CD4-positive, alpha-beta T cell (primary cell): ENCODE results near the gene CAMK2A. TPM values are rescaled to one million over a fixed set of nuclear protein-coding genes. Genes with fewer than 3 reads are reported as not detected.

ENCODE experiments used
- ATAC-seq: fragments of 200-7000 bp; cut with Tn5 transposase; one replicate; pipeline ENCODE4 v1.10.0; 2022; ENCODE audit warnings: mild to moderate bottlenecking; ENCODE audit not compliant: poor library complexity
- CTCF ChIA-PET: fragments of 350-600 bp; sonication (Branson Sonifier 250); formaldehyde crosslinking; loops from one replicate; lab custom pipeline; 2021; ENCODE audit warnings: antibody characterized with exemption, inconsistent platforms; lab: Charles Lee
- POLR2A ChIA-PET: fragments of 350-600 bp; sonication (Branson Sonifier 250); formaldehyde crosslinking; loops from one replicate; lab custom pipeline; 2021; ENCODE audit warnings: antibody characterized with exemption, inconsistent platforms; lab: Charles Lee
- DNase-seq, 14 experiments: peaks; one replicate each; pipeline ENCODE4 v3.0.0-alpha.2; 2013 to 2020; ENCODE audit warnings: mixed read lengths in 2 of 14
- H3K27ac ChIP-seq, 2 donors: one replicate each; pipeline versions ENCODE4 v1.5.1 to v1.7.0; 2013; ENCODE audit warnings: low read length in 2 of 2, low read depth in 1 of 2, mild to moderate bottlenecking in 1 of 2
- H3K27me3 ChIP-seq, 2 experiments: 1 replicate in 1 of 2; 2 replicates in 1 of 2; pipeline versions ENCODE4 v1.6.1 to v1.7.0; 2013; ENCODE audit warnings: low read length in 2 of 2, control low read depth in 1 of 2, mild to moderate bottlenecking in 1 of 2, moderate library complexity in 1 of 2; ENCODE audit not compliant: insufficient read depth in 2 of 2, control insufficient read depth in 1 of 2
- H3K36me3 ChIP-seq: one replicate; pipeline ENCODE4 v1.6.1; 2013; ENCODE audit warnings: low read length, control low read depth; ENCODE audit not compliant: insufficient read depth
- H3K4me1 ChIP-seq: one replicate; pipeline ENCODE4 v1.6.1; 2013; ENCODE audit warnings: low read length, control low read depth; ENCODE audit not compliant: insufficient read depth
- H3K4me3 ChIP-seq: one replicate; pipeline ENCODE4 v1.5.1; 2013; ENCODE audit warnings: mild to moderate bottlenecking, low read length, moderate library complexity
- H3K9me3 ChIP-seq, 2 experiments: 1 replicate in 1 of 2; 2 replicates in 1 of 2; pipeline versions ENCODE4 v1.6.1 to v1.7.0; 2013; ENCODE audit warnings: low read length in 2 of 2, mild to moderate bottlenecking in 2 of 2, control low read depth in 1 of 2, moderate library complexity in 1 of 2; ENCODE audit not compliant: control insufficient read depth in 1 of 2, insufficient read depth in 1 of 2
- H3K27ac Mint-ChIP-seq: one replicate; pipeline ENCODE4 v1.8.0; 2020; ENCODE audit warnings: mixed read lengths
- H3K27me3 Mint-ChIP-seq: one replicate; pipeline ENCODE4 v1.8.0; 2021; ENCODE audit warnings: mixed read lengths
- H3K36me3 Mint-ChIP-seq: one replicate; pipeline ENCODE4 v1.8.0; 2021; ENCODE audit warnings: low read depth, mixed read lengths
- H3K4me1 Mint-ChIP-seq: one replicate; pipeline ENCODE4 v1.8.0; 2021; ENCODE audit warnings: low read depth, mixed read lengths
- H3K4me3 Mint-ChIP-seq: one replicate; pipeline ENCODE4 v1.8.0; 2020; ENCODE audit warnings: mild to moderate bottlenecking, mixed read lengths
- H3K9me3 Mint-ChIP-seq: one replicate; pipeline ENCODE4 v1.8.0; 2020; ENCODE audit warnings: mixed read lengths
- intact Hi-C, 2 experiments: fragments of 100-400 bp; cut with DNase I in 1 of 2; cut with micrococcal nuclease in 1 of 2; formaldehyde crosslinking; loops; one replicate each; pipeline versions ENCODE4 v1.15.1 to v1.9.0; 2023 to 2025; cut with DNase I, micrococcal nuclease
- total RNA-seq, 174 experiments: library from RNA in 2 of 174; stranded (reverse) in 2 of 174; gene quantifications; one replicate each; pipeline ENCODE4 v1.2.3 and lab custom pipeline; 2021 to 2026
- TF ChIP-seq, protein P1 (sequence below): fragments of 200-600 bp; IDR thresholded peaks from one replicate; pipeline ENCODE4 v1.8.0; 2022; ENCODE audit warnings: antibody characterized with exemption, mild to moderate bottlenecking

The CAMK2A gene
- total RNA-seq, 2 experiments from 2014 or later: 0.05 to 0.22 TPM

DNA sequence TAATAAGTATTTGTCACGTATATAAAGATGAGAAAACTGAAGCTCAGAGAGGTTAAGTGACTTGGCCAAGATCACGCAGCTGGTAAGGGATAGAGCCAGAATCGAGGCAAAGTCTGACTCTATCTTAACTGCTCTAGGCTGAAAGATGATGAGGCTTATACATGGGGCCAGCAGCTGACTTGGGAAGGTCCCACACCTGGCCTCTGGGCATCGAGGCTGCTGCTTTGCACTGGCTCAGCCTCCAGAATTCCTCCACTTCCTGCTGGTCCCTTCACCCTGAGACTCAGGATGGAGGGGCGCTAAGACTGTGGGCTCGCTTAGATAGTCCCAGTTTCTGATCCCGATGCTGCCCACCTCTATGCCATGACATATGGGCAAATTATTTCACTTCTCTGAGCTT lies 35.2 kb downstream of the CAMK2A start:
- TF ChIP-seq, protein P1, sequence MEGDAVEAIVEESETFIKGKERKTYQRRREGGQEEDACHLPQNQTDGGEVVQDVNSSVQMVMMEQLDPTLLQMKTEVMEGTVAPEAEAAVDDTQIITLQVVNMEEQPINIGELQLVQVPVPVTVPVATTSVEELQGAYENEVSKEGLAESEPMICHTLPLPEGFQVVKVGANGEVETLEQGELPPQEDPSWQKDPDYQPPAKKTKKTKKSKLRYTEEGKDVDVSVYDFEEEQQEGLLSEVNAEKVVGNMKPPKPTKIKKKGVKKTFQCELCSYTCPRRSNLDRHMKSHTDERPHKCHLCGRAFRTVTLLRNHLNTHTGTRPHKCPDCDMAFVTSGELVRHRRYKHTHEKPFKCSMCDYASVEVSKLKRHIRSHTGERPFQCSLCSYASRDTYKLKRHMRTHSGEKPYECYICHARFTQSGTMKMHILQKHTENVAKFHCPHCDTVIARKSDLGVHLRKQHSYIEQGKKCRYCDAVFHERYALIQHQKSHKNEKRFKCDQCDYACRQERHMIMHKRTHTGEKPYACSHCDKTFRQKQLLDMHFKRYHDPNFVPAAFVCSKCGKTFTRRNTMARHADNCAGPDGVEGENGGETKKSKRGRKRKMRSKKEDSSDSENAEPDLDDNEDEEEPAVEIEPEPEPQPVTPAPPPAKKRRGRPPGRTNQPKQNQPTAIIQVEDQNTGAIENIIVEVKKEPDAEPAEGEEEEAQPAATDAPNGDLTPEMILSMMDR: no peak
- no peaks in the 10 kb centered on the region for H3K4me1 ChIP-seq
- Mint-ChIP-seq H3K27me3 (no peaks in the 10 kb centered on the region), H3K27ac (no peak overlapping the region), H3K9me3 (no peaks in the 10 kb centered on the region), H3K4me3 (no peak overlapping the region), H3K36me3 (no peaks in the 10 kb centered on the region), H3K4me1 (no peaks in the 10 kb centered on the region)
- ChIA-PET CTCF (no interaction called here), POLR2A (no interaction called here)
- no peak overlapping the region for H3K27ac ChIP-seq
- H3K36me3 ChIP-seq: no peaks in the 10 kb centered on the region
- no peaks in the 10 kb centered on the region for H3K9me3 ChIP-seq
- H3K4me3 ChIP-seq: no peak overlapping the region
- no peak for DNase-seq
- intact Hi-C loops: no loop called here
- H3K27me3 ChIP-seq: no peaks in the 10 kb centered on the region
- no peak for ATAC-seq

DNA sequence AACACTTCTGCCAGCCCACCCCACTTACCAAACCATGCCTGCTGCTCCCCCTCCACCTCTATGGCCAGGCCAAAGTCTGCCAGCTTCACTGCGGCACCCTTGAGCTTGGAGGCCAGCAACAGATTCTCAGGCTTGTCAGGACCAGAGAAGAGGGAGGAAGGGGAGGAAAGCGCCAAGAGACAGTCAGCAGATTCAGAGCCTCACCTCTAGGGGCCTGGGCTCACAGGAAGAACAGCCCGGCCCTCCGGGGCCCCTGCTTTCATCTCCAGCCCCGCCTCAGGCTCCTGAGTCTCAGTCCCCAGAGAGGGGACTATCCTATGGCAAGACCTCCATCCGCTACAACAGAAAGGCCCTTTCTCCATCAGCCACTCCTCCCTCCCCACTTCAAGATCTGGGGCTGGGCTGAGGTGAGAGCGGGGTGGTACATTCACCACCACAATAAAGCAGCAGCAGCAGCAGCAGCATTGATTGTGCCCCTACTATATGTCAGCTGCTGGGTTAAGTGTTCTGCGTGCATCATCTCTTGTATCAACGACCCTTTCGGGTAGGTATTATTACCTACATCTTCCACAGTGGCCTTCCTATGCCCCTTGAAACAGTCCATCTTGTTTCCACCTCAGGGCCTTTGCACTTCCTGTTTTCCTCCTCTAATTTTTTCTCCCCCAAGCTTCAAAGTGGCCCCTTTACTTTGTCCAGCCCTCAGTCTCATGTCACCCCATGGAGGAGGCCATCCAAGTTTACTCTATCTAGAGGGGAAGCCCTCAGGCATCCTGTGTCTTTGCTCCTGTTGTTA lies 36.0 kb downstream of the CAMK2A start:
- ChIA-PET POLR2A (no interaction called here), CTCF (no interaction called here)
- TF ChIP-seq, protein P1: no peak
- DNase-seq (no peak), ATAC-seq (no peak)
- no peaks in the 10 kb centered on the region for H3K4me1 ChIP-seq
- no peak overlapping the region for H3K4me3 ChIP-seq
- intact Hi-C loops: no loop called here
- Mint-ChIP-seq H3K27ac (no peak overlapping the region), H3K36me3 (no peaks in the 10 kb centered on the region), H3K4me3 (no peak overlapping the region), H3K9me3 (no peaks in the 10 kb centered on the region), H3K4me1 (no peaks in the 10 kb centered on the region), H3K27me3 (no peaks in the 10 kb centered on the region)
- no peaks in the 10 kb centered on the region for H3K27me3 ChIP-seq
- no peaks in the 10 kb centered on the region for H3K9me3 ChIP-seq
- no peaks in the 10 kb centered on the region for H3K36me3 ChIP-seq
- no peak overlapping the region for H3K27ac ChIP-seq

- no peaks in the 10 kb centered on the region for H3K9me3 Mint-ChIP-seq
- no peak for DNase-seq
- H3K36me3 Mint-ChIP-seq: no peaks in the 10 kb centered on the region
- no peak overlapping the region for H3K4me3 Mint-ChIP-seq
- H3K27ac ChIP-seq: no peak overlapping the region
- no peaks in the 10 kb centered on the region for H3K27me3 ChIP-seq
- no peaks in the 10 kb centered on the region for H3K4me1 Mint-ChIP-seq
- no peak overlapping the region for H3K27ac Mint-ChIP-seq
- ATAC-seq: no peak
- intact Hi-C loops: no loop called here
- H3K36me3 ChIP-seq: no peaks in the 10 kb centered on the region
- TF ChIP-seq, protein P1: no peak
- H3K4me1 ChIP-seq: no peaks in the 10 kb centered on the region
- H3K9me3 ChIP-seq: no peaks in the 10 kb centered on the region
- POLR2A ChIA-PET: no interaction called here
- H3K4me3 ChIP-seq: no peak overlapping the region
- H3K27me3 Mint-ChIP-seq: no peaks in the 10 kb centered on the region
- CTCF ChIA-PET: no interaction called here
These were observed 37.1 kb downstream of the CAMK2A start for GRCh38 chr5:150252489-150252888.
